Measurements from ENCODE around the gene IPO13.
A peak's percentile ranks its signal among the peaks of the same experiment; 100 is the strongest.

Gene IPO13

GRCh38 chr1:43931711-43932660 lies 14.8 kb upstream of the IPO13 start:
- no peak for DNase-seq

DNA sequence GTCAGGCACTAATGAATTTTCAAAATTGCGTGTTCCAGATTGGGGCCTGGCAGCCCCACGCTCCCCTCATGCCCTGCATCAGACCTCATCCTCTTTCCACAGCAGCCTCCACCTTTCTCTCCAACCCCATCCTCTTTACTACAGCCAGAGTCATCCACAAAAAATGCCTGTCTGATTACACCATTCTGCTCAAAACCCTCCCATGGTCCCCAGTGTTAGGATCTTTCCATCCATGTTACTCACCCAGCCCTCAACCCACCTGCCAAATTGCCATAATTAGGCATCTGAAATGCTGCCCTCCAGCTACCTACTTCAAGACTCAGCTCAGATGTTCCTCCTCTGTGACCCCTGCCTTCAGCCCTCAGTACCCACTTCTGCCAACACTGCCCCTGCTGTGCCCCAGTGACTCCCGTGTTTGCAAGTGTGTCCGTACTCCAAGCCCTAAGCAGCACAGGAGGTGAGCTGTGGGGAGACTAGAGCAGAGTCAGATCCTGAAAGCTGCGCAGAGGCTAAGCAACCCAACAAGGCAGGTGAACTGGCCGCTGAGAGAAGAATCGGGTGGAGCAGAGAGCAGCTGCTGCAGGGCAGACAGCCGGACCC lies 13.9 kb upstream of the IPO13 start:
- no peak for DNase-seq

GRCh38 chr1:43933386-43934100 lies 13.2 kb upstream of the IPO13 start, which contains the start of gene ARTN:
TSS of gene ARTN (plus strand) at chr1:43933801. CDS start at chr1:43935657, 1,856 bp downstream.
- DNase-seq: no peak

DNA sequence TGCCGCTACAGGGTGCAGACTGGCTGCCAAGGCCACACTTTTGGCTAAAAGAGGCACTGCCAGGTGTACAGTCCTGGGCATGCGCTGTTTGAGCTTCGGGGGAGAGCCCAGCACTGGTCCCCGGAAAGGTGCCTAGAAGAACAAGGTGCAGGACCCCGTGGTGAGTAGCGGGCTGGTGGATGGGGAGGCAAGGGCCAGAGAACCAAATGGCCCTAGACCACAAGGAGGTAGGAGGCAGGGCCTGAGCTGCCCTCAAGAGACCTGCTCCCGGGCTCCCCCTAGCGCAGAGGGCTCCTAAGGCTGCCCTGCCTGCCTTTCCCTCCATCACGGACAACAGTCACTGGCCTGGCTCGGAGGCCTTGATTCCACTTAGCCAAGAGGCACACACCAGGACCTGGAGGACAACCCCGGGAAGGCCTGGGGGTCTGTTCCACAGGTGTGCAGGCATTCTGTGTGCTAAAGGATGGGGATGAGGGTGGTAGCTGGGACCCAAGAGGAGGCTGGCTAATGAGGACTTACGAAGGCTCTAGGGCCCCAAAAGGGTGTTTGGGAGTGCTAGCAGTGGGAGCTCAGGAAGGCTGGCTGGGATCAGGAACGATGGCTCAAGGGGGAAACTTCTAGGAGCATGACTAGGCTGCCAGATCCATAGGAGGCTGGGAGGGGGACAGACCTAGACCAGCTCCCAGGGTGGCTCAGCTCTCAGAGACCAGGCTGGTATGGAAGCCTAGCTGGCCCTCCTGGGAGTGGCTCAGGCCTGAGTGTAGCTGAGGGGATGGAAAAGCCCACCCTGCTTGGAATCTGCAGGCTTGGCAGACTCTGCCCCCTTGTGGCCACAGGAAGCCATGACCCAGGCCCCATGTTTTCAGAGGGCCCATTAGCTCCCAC lies 12.4 kb upstream of the IPO13 start:
- DNase-seq: peak in 3 of 4 experiments; percentile 9 to 38 (median 30)

GRCh38 chr1:43934986-43935324 lies 11.8 kb upstream of the IPO13 start:
- no peak for DNase-seq

DNA sequence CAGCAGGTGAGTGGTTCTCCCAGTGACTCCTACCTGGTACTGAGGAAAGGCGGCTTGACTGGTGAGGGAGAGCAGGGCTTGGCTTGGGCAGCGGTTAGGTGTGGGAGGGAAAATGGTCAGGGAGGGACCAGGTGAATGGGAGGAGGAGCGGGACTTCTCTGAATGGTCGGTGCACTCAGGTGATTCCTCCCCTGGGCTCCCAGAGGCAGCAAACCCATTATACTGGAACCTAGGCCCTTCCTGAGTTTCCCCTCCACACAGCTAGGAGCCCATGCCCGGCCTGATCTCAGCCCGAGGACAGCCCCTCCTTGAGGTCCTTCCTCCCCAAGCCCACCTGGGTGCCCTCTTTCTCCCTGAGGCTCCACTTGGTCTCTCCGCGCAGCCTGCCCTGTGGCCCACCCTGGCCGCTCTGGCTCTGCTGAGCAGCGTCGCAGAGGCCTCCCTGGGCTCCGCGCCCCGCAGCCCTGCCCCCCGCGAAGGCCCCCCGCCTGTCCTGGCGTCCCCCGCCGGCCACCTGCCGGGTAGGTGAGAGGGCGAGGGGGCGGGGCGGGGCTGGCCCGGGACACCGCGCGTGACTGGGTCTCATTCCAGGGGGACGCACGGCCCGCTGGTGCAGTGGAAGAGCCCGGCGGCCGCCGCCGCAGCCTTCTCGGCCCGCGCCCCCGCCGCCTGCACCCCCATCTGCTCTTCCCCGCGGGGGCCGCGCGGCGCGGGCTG lies 10.9 kb upstream of the IPO13 start:
- DNase-seq: no peak

GRCh38 chr1:43936431-43937151 lies 10.2 kb upstream of the IPO13 start:
- DNase-seq: peak in 1 of 4 experiments; percentile 7

GRCh38 chr1:43937179-43937865 lies 9.4 kb upstream of the IPO13 start:
- no peak for DNase-seq

- no peak for DNase-seq
These were observed 8.4 kb upstream of the IPO13 start for GRCh38 chr1:43938383-43938782.

DNA sequence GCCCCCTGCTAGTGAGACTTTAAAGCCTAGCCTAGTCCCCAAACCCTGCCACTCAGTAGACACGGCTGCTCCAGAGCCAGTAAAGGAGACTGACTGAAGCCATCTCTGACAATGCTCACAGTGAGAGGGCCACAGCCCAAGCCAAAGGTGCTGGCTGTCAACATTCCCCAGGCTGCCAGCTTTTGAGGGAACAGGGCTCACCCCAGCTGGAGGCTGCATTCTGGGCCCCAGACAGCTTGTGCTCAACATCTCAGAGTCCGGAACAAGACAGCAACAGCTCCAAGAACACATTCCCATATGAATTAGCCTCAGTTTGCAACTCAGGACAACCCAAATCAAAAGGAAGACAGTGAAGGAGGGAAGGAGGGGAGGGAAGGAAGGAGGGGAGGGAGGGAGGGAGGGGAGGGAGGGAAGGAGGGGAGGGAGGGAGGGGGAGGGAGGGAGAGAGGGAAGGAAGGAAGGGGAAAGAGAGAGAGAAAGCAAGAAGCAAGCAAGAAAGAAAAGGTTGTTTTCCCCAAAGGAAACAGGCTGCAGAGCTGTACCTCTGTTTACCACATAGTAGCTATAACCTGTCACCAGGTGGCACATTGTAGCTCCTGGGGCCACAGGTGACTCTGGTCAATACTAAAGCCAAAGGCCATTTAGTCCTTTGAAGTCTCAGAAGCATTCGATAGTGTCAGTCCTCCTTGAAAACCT lies 7.7 kb upstream of the IPO13 start:
- no peak for DNase-seq

DNA sequence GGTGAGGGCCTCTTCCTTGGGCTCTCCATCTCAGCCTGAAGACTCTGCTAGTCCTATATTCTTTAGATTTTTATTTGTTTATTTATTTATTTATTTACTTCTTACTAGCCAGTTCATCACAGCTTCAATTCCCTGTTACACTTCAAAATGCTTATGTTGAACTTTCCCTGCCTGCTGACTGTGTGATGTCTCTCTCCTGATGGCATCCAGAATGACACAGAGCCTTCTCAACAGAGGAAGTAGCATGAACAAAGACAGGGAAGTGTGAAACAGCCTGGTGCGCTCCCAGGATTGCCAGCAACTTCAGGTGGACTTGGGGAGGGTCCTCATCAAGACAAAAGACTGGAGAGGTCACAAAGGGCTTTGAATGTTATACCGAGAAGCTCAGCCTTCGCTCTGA lies 4.3 kb upstream of the IPO13 start:
- no peak for DNase-seq

DNA sequence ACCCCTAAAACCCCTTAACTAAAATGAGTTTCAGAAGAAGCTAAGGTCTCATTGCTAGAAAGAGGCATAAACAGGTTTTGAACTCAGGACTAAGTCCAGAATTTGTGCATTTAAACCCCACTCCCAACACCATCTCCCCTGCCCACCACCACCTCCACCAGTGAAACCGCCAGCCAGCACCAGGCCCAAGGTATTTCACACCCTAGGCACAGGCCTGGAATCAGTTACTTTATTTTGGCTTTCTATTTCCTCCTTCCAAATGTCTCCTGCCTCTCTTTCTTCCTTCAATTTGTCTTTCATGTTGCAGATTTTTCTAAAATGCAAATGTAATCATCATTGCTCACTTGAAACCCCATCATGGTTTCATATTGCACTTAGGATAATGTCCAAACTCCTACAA lies 1.9 kb upstream of the IPO13 start:
- DNase-seq: no peak

DNA sequence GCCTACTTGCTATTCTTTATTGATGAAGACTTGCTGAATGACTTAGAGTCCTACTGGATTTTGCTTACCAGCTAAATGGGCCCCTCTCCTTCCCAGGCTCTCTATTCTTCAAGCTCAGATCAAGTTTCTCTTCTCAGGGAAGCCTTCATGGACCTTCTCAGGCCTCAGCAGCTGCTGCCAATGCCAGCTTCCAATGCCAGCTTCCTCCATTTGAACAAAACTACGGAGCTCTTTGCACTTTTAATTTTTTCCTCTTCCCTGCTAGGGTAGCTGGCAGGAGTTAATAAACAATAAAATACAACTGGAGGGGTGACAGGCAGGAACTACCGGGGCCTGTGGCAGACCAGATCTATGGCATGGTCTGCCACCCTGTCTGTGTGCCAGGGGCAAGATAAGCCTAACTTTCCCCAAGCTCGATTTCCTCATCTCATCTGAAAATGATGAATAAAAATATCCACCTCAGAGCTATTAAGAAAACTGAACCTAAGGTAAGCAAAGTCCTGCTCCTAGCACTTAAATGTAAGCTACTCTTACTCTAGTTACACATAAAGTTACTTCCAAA lies 995 bp upstream of the IPO13 start:
- no peak for DNase-seq

DNA sequence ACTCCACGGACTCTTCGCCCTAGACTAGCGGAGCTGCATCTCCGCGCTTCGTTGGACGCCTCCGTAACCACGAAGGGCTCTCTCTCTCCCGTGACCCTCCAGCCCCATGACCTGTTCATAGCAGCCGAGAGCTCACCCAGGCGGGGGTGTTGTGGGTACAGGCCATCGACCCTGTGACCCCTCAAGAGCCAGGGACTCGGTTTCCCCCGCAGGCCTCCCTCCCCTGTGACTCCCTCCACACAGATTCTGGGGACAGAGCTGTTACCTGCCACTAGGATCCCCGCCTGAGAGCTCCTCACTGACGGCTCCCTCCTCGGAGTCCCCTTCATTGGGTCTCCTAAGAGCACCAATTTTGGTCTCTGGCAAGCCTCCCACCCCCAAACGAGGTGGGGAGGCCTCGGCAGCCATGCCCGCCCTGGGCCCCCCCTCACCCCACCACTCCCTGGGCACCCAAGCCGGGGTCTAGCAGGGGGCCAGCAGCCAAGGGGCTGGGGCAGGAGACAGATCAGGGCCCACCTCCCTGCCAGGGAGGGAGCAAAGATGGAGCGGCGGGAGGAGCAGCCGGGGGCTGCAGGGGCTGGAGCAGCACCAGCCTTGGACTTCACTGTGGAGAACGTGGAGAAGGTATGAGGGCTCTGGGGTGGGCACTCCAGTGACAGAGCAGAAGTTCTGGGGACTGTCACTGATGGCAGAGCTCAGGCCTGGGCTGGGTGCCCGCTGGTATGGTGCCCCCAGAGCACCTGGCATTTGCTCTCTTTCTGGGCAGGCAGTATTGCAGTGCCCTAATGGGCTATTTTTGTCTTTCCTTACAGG lies 517 bp downstream of the IPO13 start:
- no peak for DNase-seq

GRCh38 chr1:43947874-43948437 lies 1.2 kb downstream of the IPO13 start:
- DNase-seq: no peak

DNA sequence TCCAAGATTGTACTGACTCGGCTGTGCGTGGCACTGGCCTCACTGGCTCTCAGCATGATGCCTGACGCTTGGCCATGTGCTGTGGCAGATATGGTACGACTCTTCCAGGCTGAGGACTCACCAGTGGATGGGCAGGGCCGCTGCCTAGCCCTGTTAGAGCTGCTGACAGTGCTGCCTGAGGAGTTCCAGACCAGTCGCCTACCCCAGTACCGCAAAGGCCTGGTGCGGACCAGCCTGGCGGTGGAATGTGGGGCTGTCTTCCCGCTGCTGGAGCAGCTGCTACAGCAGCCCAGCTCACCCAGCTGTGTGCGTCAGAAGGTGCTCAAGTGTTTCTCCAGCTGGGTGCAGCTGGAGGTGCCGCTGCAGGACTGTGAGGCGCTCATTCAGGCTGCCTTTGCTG lies 2.9 kb downstream of the IPO13 start:
- no peak for DNase-seq

- no peak for DNase-seq
These were observed 4.6 kb downstream of the IPO13 start for GRCh38 chr1:43951021-43951985.
